Karpas-422 (cell line): Measurements from ENCODE around the gene FLOT2. TPM values are rescaled to one million over a fixed set of nuclear protein-coding genes. Genes with fewer than 3 reads are reported as not detected.

ENCODE experiments used
- DNase-seq: peaks from one replicate; pipeline ENCODE4 v3.0.0-alpha.2; 2015
- H2AFZ ChIP-seq: fragments of 200-600 bp; sonication (generic); 2 replicates; pipeline ENCODE4 v1.6.1; 2014; ENCODE audit warnings: antibody characterized with exemption, low read length, mixed read lengths
- H3K27ac ChIP-seq: fragments of 200-600 bp; sonication (generic); 2 replicates; pipeline ENCODE4 v1.5.1; 2014; ENCODE audit warnings: mild to moderate bottlenecking, low read length, moderate library complexity
- H3K27me3 ChIP-seq: fragments of 200-600 bp; sonication (generic); 2 replicates; pipeline ENCODE4 v1.6.1; 2014; ENCODE audit warnings: low read length, mixed read lengths
- H3K36me3 ChIP-seq: fragments of 200-600 bp; sonication (generic); 2 replicates; pipeline ENCODE4 v1.6.1; 2014; ENCODE audit warnings: low read length, mixed read lengths; ENCODE audit not compliant: insufficient read depth
- H3K4me1 ChIP-seq: fragments of 200-600 bp; sonication (generic); 2 replicates; pipeline ENCODE4 v1.6.1; 2014; ENCODE audit warnings: mild to moderate bottlenecking, low read length, mixed read lengths
- H3K4me2 ChIP-seq: fragments of 200-600 bp; sonication (generic); 2 replicates; pipeline ENCODE4 v1.6.1; 2014; ENCODE audit warnings: low read length, low read depth, mild to moderate bottlenecking; ENCODE audit not compliant: poor library complexity, severe bottlenecking
- H3K4me3 ChIP-seq: fragments of 200-600 bp; sonication (generic); 2 replicates; pipeline ENCODE4 v1.5.1; 2014; ENCODE audit warnings: mild to moderate bottlenecking, antibody characterized with exemption, low read length, mixed read lengths
- H3K79me2 ChIP-seq: fragments of 200-600 bp; sonication (generic); 2 replicates; pipeline ENCODE4 v1.6.1; 2014; ENCODE audit warnings: mild to moderate bottlenecking, low read length, mixed read lengths
- H3K9ac ChIP-seq: fragments of 200-600 bp; sonication (generic); 2 replicates; pipeline ENCODE4 v1.6.0; 2014; ENCODE audit warnings: low read length
- H3K9me2 ChIP-seq: fragments of 200-600 bp; sonication (generic), shearing (Covaris generic); replicated peaks from 2 replicates; pipeline ENCODE4 v1.6.0; 2014; ENCODE audit warnings: mild to moderate bottlenecking, low read length, moderate library complexity; ENCODE audit not compliant: insufficient read depth
- H3K9me3 ChIP-seq: fragments of 300-700, 200-600 bp; sonication (generic); 2 replicates; pipeline ENCODE4 v1.6.1; 2014; ENCODE audit warnings: low read length, mixed read lengths
- H4K20me1 ChIP-seq: fragments of 200-600 bp; sonication (generic); 2 replicates; pipeline ENCODE4 v1.6.1; 2014; ENCODE audit warnings: mild to moderate bottlenecking, antibody characterized with exemption, low read length, low read depth; ENCODE audit not compliant: insufficient read depth
- total RNA-seq: library from RNA; depleted of rRNA; stranded (reverse); fragments of >200 nt; shearing (Covaris generic); gene quantifications from 2 replicates; pipeline ENCODE4 v1.2.3, GENCODE V29; 2014; ENCODE audit warnings: low replicate concordance

The FLOT2 gene
- total RNA-seq, 1 experiment from 2014 or later, result 35.8 TPM

DNA sequence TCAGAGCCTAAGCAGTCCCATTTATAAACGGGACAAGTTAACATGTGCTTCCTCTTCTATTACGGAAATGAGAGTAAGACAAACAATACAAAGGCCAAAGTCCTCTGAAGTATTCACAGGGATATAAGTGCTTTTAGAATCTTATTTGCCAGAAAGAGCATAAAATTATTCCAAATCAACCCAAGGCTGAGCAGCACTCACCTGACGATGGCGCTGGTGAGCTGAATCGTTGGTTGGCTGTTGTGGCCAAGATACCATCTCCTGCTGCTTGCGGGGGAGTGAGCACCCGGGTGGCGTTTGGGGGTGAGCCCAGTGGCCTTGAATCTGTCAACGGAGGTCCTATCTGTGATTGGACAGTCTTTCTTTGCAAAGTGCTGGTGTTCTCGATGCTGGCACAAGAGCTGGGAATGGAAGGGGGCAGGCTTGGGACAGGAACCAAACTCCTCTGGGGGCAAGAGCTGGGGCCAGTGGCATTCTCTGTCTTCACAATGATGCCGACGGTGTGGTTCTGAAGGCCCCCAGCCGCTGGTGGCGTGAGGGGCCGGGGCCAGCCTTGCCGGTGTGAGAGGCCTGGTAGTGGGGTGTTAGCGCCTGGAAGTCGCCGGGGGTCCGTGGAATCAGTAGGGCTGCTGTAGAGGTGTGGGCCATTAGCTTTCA lies 14.9 kb upstream of the FLOT2 start:
- peak; percentile 64 for DNase-seq
- Histone ChIP-seq H3K4me1 (no peaks in the 10 kb centered on the region), H3K36me3 (peaks cover 76% of the 10 kb centered on the region), H3K27me3 (no peaks in the 10 kb centered on the region), H4K20me1 (no peaks in the 10 kb centered on the region), H3K9me2 (no peaks in the 10 kb centered on the region), H3K4me2 (no peak overlapping the region), H3K9ac (no peak overlapping the region), H3K27ac (no peak overlapping the region), H3K9me3 (no peaks in the 10 kb centered on the region), H2AFZ (no peak overlapping the region), H3K79me2 (peaks cover 13% of the 10 kb centered on the region), H3K4me3 (no peak overlapping the region)

DNA sequence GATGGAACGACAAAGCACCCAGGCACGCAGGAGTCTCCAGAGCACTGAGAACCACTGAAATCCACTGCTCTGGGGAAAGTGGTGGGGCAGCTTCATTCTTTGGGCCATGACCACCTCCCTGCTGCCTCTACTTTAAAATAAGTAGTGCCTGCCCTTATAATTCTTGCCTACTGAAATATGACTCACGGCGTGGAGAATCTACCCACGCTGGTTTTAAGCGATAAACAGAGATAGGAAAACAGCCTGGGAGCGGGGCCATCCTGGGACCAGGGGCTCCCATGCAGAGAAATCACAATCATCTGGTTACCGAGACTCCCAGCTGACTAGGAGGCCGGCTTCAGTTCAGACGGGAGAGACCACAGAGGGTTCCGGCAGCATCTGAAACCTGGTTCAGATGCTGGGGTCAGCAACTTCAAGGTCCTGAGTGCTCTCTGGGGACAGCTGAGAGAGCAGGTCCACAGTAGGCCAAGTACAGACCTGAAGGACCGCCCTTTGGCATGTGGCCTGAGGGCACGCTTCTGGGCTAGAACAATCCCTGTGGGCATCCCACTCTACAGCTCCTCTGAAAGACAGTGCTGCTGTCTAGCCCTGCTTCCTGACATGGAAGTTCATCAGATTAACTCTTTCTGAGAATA lies 14.0 kb upstream of the FLOT2 start:
- Histone ChIP-seq H3K4me2 (no peak overlapping the region), H3K4me1 (no peaks in the 10 kb centered on the region), H3K9me3 (no peaks in the 10 kb centered on the region), H3K36me3 (peaks cover 70% of the 10 kb centered on the region), H3K9me2 (no peaks in the 10 kb centered on the region), H3K27me3 (no peaks in the 10 kb centered on the region), H3K27ac (no peak overlapping the region), H4K20me1 (no peaks in the 10 kb centered on the region), H3K4me3 (no peak overlapping the region), H3K79me2 (peaks cover 13% of the 10 kb centered on the region), H2AFZ (no peak overlapping the region), H3K9ac (no peak overlapping the region)
- no peak for DNase-seq

DNA sequence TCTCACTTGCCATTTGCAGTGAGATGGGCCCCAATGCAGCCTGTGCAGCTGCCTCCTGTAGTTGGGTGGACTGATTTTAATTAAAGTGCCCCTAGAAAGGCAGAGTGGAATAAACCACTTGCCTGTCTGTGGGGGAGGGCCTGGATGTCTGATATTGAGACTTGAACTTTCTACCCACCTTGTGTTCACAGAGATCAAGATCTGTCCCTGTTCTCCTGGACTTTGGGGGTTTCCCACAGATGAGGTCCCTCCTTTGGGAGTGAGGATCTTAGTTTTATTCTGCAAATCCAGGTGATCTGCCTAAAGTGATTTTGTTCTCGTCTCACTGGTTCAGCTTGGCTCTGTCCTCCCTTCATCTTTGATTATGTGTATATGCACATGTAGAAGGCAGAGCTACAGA lies 13.0 kb upstream of the FLOT2 start:
- Histone ChIP-seq H3K9me2 (no peaks in the 10 kb centered on the region), H4K20me1 (no peaks in the 10 kb centered on the region), H3K9ac (no peak overlapping the region), H3K27ac (no peak overlapping the region), H3K4me3 (no peak overlapping the region), H3K79me2 (peaks cover 9% of the 10 kb centered on the region), H3K36me3 (peaks cover 62% of the 10 kb centered on the region), H3K4me1 (no peaks in the 10 kb centered on the region), H3K4me2 (no peak overlapping the region), H3K27me3 (no peaks in the 10 kb centered on the region), H3K9me3 (no peaks in the 10 kb centered on the region), H2AFZ (no peak overlapping the region)
- DNase-seq, result no peak

DNA sequence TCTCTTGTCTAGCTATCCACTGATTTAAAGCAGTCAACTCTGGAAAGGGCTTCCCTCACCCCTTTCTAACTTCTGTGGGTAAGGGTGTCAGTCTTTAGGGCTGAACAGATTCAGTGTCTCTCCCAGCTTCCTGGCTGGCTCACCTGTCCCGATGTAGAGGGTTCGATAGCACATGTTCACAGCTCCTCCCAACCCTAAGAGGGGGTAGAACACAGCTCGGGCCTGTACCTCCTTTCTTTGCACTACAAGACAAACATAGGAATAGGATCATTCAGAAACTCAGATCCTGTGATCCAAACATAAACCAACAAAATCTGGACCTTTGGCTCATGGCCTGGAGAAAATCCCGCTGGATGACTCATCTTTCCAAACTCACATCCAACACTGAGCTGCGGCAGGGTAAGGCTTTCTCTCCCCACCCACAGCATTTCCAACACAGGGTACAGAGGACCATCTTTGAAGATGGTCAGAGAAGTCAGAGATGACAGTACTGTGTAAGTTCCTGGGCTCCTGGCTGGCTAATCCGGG lies 11.2 kb upstream of the FLOT2 start:
- no peaks in the 10 kb centered on the region for H3K9me3 ChIP-seq
- H4K20me1 ChIP-seq, result no peaks in the 10 kb centered on the region
- H3K4me2 ChIP-seq, result no peak overlapping the region

DNA sequence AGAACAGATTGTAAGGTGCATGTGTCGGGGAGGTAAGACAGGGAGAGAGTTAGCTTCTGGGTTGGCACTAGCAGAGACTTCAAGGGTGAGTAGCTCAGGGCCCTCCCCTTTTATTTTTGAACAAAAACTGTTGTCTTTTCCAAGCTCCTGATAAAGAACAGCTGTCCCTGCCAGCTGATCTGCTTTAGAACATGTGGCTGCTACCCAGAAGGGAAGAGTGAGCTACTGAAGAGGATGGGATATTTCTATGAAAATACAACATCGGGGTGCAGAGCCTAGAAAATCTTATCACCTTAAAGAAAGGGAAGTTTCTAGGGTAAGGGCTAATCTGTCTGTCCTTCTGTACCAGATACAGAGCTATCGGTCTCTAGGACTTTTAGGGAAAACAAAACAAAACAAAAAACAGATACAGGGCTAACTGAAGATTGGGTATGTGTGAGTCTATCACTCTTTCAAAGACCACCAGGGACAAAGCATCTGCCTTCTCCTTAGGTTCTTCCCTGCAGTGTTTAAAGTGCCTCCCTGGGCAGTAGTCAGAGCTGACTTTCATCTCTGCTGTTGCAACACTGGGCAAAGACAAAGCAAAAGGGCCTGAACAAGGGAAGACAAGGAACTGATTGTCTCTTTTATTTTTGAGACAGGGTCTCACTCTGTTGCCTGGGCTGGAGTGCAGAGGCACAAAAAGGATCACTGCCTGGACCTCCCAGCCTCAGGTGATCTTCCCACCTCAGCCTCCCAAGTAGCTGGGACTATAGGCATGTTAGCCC lies 10.4 kb upstream of the FLOT2 start:
- H3K4me1 ChIP-seq, result peaks cover 4% of the 10 kb centered on the region
- H3K9ac ChIP-seq, result no peak overlapping the region
- peaks cover 40% of the 10 kb centered on the region; the same call in 1 of the 2 replicates for H3K36me3 ChIP-seq
- H3K4me2 ChIP-seq, result no peak overlapping the region
- H4K20me1 ChIP-seq, result no peaks in the 10 kb centered on the region
- no peak overlapping the region for H3K27ac ChIP-seq
- no peak for DNase-seq
- no peak overlapping the region for H2AFZ ChIP-seq
- H3K4me3 ChIP-seq, result no peak overlapping the region
- H3K79me2 ChIP-seq, result no peaks in the 10 kb centered on the region
- no peaks in the 10 kb centered on the region for H3K27me3 ChIP-seq
- H3K9me3 ChIP-seq, result no peaks in the 10 kb centered on the region
- no peaks in the 10 kb centered on the region for H3K9me2 ChIP-seq

More for the DNA sequence above, 11.2 kb upstream of the FLOT2 start:
- H3K36me3 ChIP-seq, result peaks cover 48% of the 10 kb centered on the region; the same call in 1 of the 2 replicates
- H2AFZ ChIP-seq, result no peak overlapping the region
- no peaks in the 10 kb centered on the region for H3K79me2 ChIP-seq
- no peak overlapping the region for H3K27ac ChIP-seq
- H3K4me3 ChIP-seq, result no peak overlapping the region
- DNase-seq, result no peak
- no peak overlapping the region for H3K9ac ChIP-seq
- H3K4me1 ChIP-seq, result no peaks in the 10 kb centered on the region
- H3K27me3 ChIP-seq, result no peaks in the 10 kb centered on the region
- H3K9me2 ChIP-seq, result no peaks in the 10 kb centered on the region

DNA sequence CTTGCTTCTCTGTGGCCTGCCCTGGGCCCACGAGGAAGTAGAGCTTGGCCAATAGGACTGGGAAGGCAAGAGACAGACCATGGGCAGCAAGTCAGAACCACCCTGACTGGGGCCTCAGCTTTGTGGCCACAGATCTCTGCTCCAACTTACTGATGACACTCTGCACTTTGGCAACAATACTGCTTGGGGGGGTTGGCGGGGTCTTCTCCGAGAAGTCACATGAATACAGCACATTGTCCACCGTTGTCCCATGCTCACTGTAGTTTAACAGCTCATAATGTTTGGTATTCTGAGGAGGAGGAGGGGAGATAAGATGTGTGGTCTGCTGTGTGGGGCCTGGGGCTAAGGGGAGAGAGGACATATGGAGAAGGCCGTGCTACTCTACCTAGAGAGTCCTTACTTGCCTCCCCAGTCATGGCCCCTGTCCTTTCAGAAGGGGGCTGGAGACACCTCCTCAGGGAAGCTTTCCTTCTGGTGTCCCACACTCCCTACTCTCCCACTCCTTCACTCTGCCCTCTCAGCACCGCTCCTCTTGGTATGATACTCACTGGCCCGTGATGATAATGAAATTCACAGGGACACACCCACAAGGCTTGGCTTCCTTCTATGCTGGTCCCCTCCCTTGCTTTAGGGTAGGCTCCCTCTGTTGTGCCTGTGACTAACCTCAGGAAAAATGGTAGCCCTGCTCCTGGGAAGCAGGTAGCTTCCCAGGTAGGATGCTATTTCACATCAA lies 9.3 kb upstream of the FLOT2 start:
- H3K9me2 ChIP-seq, result no peaks in the 10 kb centered on the region
- no peak overlapping the region for H3K4me2 ChIP-seq
- H4K20me1 ChIP-seq, result no peaks in the 10 kb centered on the region
- no peak for DNase-seq
- no peak overlapping the region for H3K27ac ChIP-seq
- no peaks in the 10 kb centered on the region for H3K27me3 ChIP-seq
- no peak overlapping the region for H2AFZ ChIP-seq
- H3K4me1 ChIP-seq, result peaks cover 5% of the 10 kb centered on the region
- no peak overlapping the region for H3K4me3 ChIP-seq
- H3K9ac ChIP-seq, result no peak overlapping the region
- peaks cover 6% of the 10 kb centered on the region for H3K79me2 ChIP-seq
- H3K9me3 ChIP-seq, result no peaks in the 10 kb centered on the region
- H3K36me3 ChIP-seq, result peaks cover 31% of the 10 kb centered on the region; the same call in 1 of the 2 replicates

DNA sequence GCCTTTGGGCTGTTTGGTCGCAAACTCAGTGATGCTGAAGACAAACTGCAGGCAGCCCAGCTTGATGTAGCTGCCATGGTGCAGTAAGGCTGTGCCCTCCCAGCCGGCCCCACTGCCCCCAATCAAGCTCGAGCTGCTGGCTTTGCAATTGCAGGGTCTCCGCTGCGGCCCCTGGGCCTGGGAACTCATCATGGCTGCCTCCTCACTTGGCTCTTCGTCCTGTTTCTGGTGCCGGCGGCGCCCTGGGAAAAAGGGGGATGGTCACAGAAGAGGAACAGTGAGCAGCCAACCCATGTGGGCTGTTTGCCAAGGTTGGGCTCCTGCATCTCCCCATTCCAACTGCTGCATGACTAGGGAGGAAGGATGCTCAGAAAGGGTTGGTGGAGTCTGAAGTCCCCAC lies 8.7 kb upstream of the FLOT2 start:
- peaks cover 26% of the 10 kb centered on the region; the same call in 1 of the 2 replicates for H3K36me3 ChIP-seq
- no peaks in the 10 kb centered on the region for H3K9me3 ChIP-seq

More for the DNA sequence above, 8.7 kb upstream of the FLOT2 start:
- H4K20me1 ChIP-seq, result no peaks in the 10 kb centered on the region
- no peak overlapping the region for H2AFZ ChIP-seq
- H3K27ac ChIP-seq, result no peak overlapping the region
- H3K4me3 ChIP-seq, result no peak overlapping the region
- H3K79me2 ChIP-seq, result peaks cover 12% of the 10 kb centered on the region
- peaks cover 11% of the 10 kb centered on the region for H3K4me1 ChIP-seq
- H3K9me2 ChIP-seq, result no peaks in the 10 kb centered on the region
- no peak for DNase-seq
- no peak overlapping the region for H3K9ac ChIP-seq
- H3K27me3 ChIP-seq, result no peaks in the 10 kb centered on the region
- no peak overlapping the region for H3K4me2 ChIP-seq
